HL-60 (cell line): ENCODE results near the gene TUB.

Source experiments
- DNase-seq, 2 experiments: peaks; one replicate each; pipeline ENCODE4 v3.0.0-alpha.2; 2010 to 2020; ENCODE audit warnings: low read depth in 1 of 2, low spot score in 1 of 2
- H3K27ac ChIP-seq: fragments of 250-450 bp; sonication (Bioruptor Pico); replicated peaks from 2 replicates; pipeline ENCODE4 v1.5.1; 2020; ENCODE audit warnings: mild to moderate bottlenecking, moderate library complexity
- H3K27me3 ChIP-seq: fragments of 250-450 bp; sonication (Bioruptor Pico); 2 replicates; pipeline ENCODE4 v1.5.1; 2021; ENCODE audit warnings: mild to moderate bottlenecking, moderate library complexity; ENCODE audit not compliant: insufficient read depth, poor library complexity, severe bottlenecking
- H3K4me3 ChIP-seq: replicated peaks from 2 replicates; pipeline ENCODE4 v1.5.1; 2011; ENCODE audit warnings: mild to moderate bottlenecking, control low read depth, low read length; ENCODE audit not compliant: insufficient read depth
- GABPA ChIP-seq: IDR thresholded peaks from 2 replicates; pipeline ENCODE4 v1.6.1; 2012; ENCODE audit warnings: low read depth
- POLR2AphosphoS5 ChIP-seq: IDR thresholded peaks from 2 replicates; pipeline ENCODE4 v1.6.1; 2012; ENCODE audit warnings: low read depth
- SPI1 ChIP-seq: IDR thresholded peaks from 2 replicates; pipeline ENCODE4 v1.6.1; 2012; ENCODE audit warnings: low read depth, mild to moderate bottlenecking, borderline replicate concordance
- TF ChIP-seq, protein P1 (sequence below): IDR thresholded peaks from 2 replicates; pipeline ENCODE4 v1.6.1; 2012; ENCODE audit warnings: low read depth; ENCODE audit not compliant: insufficient replicate concordance
- TF ChIP-seq, protein P2 (sequence below): IDR thresholded peaks from one replicate; pipeline ENCODE4 v1.5.1; 2011; ENCODE audit warnings: low read length, control low read depth, inconsistent platforms; ENCODE audit not compliant: insufficient read depth

Gene TUB

DNA sequence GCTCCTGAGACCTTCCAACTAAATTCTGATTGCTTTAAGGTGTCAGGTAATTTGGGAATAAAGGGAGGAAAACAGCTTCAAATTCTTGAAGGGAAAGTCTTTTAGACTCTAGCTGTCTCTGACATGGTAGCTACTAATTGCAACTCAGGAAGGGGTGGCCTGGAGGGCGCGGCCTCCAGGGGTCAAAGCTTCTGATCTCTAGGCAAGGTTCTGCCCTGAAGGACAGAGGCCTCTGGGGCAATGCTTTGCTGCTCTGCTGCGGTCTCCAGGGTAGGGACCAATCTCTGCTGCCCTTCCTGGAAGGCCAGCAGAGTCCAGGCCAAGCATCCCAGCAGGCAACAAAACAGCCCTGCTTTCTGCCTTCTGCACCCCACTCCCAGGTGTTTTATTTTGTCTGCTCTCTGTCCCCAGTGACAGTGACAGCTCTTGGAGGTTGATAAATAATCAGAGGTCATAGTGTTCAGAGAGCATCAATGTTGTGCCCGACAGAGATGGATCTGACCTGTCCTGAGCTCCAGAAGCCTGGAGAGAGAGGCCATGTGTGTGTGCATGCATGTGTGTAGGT, 1.8 kb upstream of the TUB start:
- Histone ChIP-seq H3K4me3 (no peak overlapping the region), H3K27me3 (peaks cover 27% of the 10 kb centered on the region), H3K27ac (no peak overlapping the region)
- DNase-seq = no peak
- no peak for TF ChIP-seq SPI1
- no peak for TF ChIP-seq GABPA
- TF ChIP-seq, protein P1, sequence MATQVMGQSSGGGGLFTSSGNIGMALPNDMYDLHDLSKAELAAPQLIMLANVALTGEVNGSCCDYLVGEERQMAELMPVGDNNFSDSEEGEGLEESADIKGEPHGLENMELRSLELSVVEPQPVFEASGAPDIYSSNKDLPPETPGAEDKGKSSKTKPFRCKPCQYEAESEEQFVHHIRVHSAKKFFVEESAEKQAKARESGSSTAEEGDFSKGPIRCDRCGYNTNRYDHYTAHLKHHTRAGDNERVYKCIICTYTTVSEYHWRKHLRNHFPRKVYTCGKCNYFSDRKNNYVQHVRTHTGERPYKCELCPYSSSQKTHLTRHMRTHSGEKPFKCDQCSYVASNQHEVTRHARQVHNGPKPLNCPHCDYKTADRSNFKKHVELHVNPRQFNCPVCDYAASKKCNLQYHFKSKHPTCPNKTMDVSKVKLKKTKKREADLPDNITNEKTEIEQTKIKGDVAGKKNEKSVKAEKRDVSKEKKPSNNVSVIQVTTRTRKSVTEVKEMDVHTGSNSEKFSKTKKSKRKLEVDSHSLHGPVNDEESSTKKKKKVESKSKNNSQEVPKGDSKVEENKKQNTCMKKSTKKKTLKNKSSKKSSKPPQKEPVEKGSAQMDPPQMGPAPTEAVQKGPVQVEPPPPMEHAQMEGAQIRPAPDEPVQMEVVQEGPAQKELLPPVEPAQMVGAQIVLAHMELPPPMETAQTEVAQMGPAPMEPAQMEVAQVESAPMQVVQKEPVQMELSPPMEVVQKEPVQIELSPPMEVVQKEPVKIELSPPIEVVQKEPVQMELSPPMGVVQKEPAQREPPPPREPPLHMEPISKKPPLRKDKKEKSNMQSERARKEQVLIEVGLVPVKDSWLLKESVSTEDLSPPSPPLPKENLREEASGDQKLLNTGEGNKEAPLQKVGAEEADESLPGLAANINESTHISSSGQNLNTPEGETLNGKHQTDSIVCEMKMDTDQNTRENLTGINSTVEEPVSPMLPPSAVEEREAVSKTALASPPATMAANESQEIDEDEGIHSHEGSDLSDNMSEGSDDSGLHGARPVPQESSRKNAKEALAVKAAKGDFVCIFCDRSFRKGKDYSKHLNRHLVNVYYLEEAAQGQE = no peak

DNA sequence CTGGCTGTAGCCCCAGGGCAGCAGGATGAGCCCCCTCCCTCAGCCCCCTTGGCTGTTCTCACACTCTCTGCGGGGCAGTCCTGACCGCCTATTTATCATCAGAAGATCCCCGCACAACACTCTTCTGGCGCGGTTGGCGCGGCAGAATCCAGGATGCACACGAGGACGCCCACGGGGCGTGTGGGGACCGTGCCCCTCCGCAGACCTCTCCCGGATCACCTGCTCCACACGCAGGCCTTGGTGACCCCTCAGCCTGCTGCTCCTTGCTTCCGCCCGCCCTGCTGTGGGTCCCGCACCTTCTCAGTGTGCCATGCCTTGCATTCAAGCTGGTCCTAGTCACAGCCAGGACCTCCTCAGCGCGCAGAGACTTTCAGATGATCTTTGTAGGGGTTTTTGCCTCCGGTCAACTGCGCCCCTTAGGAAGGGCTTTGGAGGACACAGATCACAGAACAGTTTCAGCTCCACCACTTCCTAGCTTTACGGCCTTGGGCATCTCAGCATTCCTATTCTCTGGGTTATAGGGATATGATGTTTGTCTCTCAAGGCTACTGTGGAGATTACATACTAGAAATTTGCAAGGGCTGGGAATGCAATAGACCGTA, 841 bp upstream of the TUB start:
- no peak for DNase-seq
- TF ChIP-seq POLR2AphosphoS5 (no peak), GABPA (no peak), SPI1 (no peak)
- TF ChIP-seq, protein P1 = no peak
- H3K4me3 ChIP-seq = no peak overlapping the region
- peaks cover 27% of the 10 kb centered on the region for H3K27me3 ChIP-seq
- no peak overlapping the region for H3K27ac ChIP-seq

DNA sequence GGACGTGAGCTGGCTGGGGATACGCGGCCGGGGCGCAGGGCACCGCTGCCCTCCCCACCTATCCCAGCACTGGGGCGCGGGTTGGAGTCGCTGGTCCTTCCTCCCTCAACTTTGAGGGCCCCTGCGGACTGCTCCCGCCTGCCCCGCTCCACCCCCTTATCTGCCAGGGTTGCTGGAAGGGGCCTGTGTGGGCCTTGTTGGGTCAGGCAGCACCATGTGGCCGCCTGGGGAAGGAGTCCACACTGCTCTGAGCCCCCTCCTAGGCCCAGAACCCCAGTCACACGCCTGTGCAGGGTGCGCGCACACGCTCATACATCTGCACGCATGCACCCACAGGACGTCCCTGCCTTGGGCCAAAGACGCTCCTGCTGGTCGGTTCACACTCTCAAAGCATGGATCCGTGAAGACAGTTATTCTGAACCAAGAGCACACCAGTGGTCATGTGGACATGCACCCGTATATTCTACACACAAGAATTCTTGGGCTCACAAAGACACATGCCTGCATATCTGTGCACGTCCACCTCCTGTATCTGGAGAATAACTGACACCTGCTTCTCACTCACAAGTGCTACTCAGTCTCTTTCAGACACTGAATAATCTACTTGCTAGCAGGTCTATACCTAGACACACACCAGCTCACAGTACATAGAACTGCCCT, 710 bp downstream of the TUB start:
- DNase-seq = no peak
- H3K4me3 ChIP-seq = no peak overlapping the region
- no peak overlapping the region for H3K27ac ChIP-seq
- no peak for TF ChIP-seq SPI1
- no peak for TF ChIP-seq POLR2AphosphoS5
- no peak for TF ChIP-seq GABPA
- TF ChIP-seq, protein P1 = no peak
- TF ChIP-seq, protein P2, sequence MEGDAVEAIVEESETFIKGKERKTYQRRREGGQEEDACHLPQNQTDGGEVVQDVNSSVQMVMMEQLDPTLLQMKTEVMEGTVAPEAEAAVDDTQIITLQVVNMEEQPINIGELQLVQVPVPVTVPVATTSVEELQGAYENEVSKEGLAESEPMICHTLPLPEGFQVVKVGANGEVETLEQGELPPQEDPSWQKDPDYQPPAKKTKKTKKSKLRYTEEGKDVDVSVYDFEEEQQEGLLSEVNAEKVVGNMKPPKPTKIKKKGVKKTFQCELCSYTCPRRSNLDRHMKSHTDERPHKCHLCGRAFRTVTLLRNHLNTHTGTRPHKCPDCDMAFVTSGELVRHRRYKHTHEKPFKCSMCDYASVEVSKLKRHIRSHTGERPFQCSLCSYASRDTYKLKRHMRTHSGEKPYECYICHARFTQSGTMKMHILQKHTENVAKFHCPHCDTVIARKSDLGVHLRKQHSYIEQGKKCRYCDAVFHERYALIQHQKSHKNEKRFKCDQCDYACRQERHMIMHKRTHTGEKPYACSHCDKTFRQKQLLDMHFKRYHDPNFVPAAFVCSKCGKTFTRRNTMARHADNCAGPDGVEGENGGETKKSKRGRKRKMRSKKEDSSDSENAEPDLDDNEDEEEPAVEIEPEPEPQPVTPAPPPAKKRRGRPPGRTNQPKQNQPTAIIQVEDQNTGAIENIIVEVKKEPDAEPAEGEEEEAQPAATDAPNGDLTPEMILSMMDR = no peak
- H3K27me3 ChIP-seq = peaks cover 27% of the 10 kb centered on the region

DNA sequence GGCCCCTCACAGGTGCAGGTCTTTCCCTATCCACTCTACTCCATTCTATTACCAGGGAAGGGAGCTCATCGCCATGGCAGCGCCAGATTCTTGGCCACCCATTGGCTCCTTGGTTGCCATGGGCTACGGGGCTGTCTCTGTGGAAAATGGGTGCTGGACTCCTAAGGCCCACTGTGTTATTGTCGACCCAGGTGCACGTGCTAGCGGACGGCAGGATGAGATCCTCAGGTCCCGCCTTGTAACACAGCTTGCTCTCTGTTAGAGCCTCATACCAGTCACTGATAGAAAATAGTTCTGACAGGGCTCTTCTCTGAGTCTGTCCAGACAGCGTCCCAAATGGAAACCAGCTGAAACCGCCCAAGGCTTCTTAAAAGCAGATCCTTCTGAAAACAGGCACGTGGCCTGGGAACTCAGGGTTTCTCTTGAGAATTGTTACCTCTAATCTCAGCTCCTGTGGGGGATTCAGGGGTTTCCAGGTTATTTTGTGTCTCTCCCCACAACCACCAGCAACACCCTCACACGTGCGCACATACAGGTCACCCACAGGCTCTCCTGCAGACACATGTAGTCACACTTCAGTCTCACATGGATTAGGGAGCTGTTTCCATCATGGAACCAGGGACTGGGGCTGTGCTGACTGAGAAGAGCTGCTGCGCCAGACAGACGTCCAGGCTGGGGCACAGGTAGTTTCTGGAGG, 1.5 kb downstream of the TUB start:
- H3K27me3 ChIP-seq = peaks cover 31% of the 10 kb centered on the region
- DNase-seq = no peak
- TF ChIP-seq SPI1 (no peak), POLR2AphosphoS5 (no peak), GABPA (no peak)
- TF ChIP-seq, protein P2 = no peak
- TF ChIP-seq, protein P1 = no peak
- no peak overlapping the region for H3K27ac ChIP-seq
- no peak overlapping the region for H3K4me3 ChIP-seq
